Liver (tissue), 9 donors: ENCODE results near the gene ANKS1A. TPM values are rescaled to one million over a fixed set of nuclear protein-coding genes. Genes with fewer than 3 reads are reported as not detected.

Source experiments
- DNase-seq: peaks from one replicate; pipeline ENCODE4 v3.0.0-alpha.2; 2017; ENCODE audit warnings: low spot score
- H3K27ac ChIP-seq, 2 donors: one replicate each; pipeline ENCODE4 v1.7.0; 2013; ENCODE audit warnings: inconsistent platforms in 2 of 2, low read length in 2 of 2, control low read depth in 1 of 2, low read depth in 1 of 2, mild to moderate bottlenecking in 1 of 2
- H3K27me3 ChIP-seq, 4 donors: one replicate each; pipeline versions ENCODE4 v1.6.1 to v1.7.0; 2013; ENCODE audit warnings: low read length in 3 of 4, inconsistent platforms in 1 of 4, mild to moderate bottlenecking in 1 of 4, moderate library complexity in 1 of 4; ENCODE audit not compliant: control insufficient read depth in 4 of 4, insufficient read depth in 4 of 4
- H3K36me3 ChIP-seq, 4 donors: one replicate each; pipeline versions ENCODE4 v1.6.1 to v1.7.0; 2013; ENCODE audit warnings: low read length in 3 of 4, mild to moderate bottlenecking in 3 of 4, low read depth in 1 of 4, moderate library complexity in 1 of 4; ENCODE audit not compliant: control insufficient read depth in 4 of 4, insufficient read depth in 3 of 4
- H3K4me1 ChIP-seq, 4 donors: one replicate each; pipeline versions ENCODE4 v1.6.1 to v1.7.0; 2013; ENCODE audit warnings: low read length in 3 of 4, mild to moderate bottlenecking in 3 of 4, moderate library complexity in 1 of 4; ENCODE audit not compliant: control insufficient read depth in 4 of 4, insufficient read depth in 4 of 4
- H3K4me3 ChIP-seq, 3 donors: one replicate each; pipeline versions ENCODE4 v1.6.1 to v1.7.0; 2013; ENCODE audit warnings: low read length in 3 of 3, control low read depth in 1 of 3, low read depth in 1 of 3, mild to moderate bottlenecking in 1 of 3
- H3K9ac ChIP-seq, 2 donors: one replicate each; pipeline ENCODE4 v1.7.0; 2013; ENCODE audit warnings: low read length in 2 of 2, mild to moderate bottlenecking in 2 of 2, moderate library complexity in 2 of 2, control low read depth in 1 of 2, low read depth in 1 of 2
- H3K9me3 ChIP-seq, 4 donors: one replicate each; pipeline versions ENCODE4 v1.6.1 to v1.7.0; 2013; ENCODE audit warnings: low read length in 3 of 4; ENCODE audit not compliant: control insufficient read depth in 4 of 4
- ATF3 ChIP-seq: IDR thresholded peaks from 2 replicates; pipeline ENCODE4 v1.6.1; 2016; ENCODE audit warnings: antibody characterized with exemption
- EGR1 ChIP-seq, 2 donors: IDR thresholded peaks; 2 replicates each; pipeline ENCODE4 v1.6.1; 2016 to 2018; ENCODE audit warnings: antibody characterized with exemption in 2 of 2, low read depth in 2 of 2
- FOXA1 ChIP-seq: IDR thresholded peaks from 2 replicates; pipeline ENCODE4 v1.6.1; 2016; ENCODE audit warnings: antibody characterized with exemption
- FOXA2 ChIP-seq: IDR thresholded peaks from 2 replicates; pipeline ENCODE4 v1.6.1; 2016; ENCODE audit warnings: antibody characterized with exemption
- GABPA ChIP-seq, 2 donors: IDR thresholded peaks in 1 of 2; conservative IDR thresholded peaks in 1 of 2; 2 replicates each; pipeline ENCODE4 v1.6.1; 2016; ENCODE audit warnings: antibody characterized with exemption in 2 of 2, mild to moderate bottlenecking in 1 of 2, moderate library complexity in 1 of 2
- HNF4A ChIP-seq, 2 donors: conservative IDR thresholded peaks; 2 replicates each; pipeline ENCODE4 v1.6.1; 2016; ENCODE audit warnings: antibody characterized with exemption in 2 of 2, mild to moderate bottlenecking in 2 of 2
- HNF4G ChIP-seq: IDR thresholded peaks from 2 replicates; pipeline ENCODE4 v1.6.1; 2016; ENCODE audit warnings: antibody characterized with exemption
- JUND ChIP-seq, 2 donors: IDR thresholded peaks; 2 replicates each; pipeline ENCODE4 v1.6.1; 2016; ENCODE audit warnings: antibody characterized with exemption in 2 of 2
- MAX ChIP-seq: IDR thresholded peaks from 2 replicates; pipeline ENCODE4 v1.6.1; 2016; ENCODE audit warnings: antibody characterized with exemption
- NR2F2 ChIP-seq: IDR thresholded peaks from 2 replicates; pipeline ENCODE4 v1.6.1; 2016; ENCODE audit warnings: antibody characterized with exemption
- RAD21 ChIP-seq, 2 donors: IDR thresholded peaks; 2 replicates each; pipeline ENCODE4 v1.6.1; 2016; ENCODE audit warnings: antibody characterized with exemption in 2 of 2, mild to moderate bottlenecking in 2 of 2
- RXRA ChIP-seq, 2 donors: IDR thresholded peaks; 2 replicates each; pipeline ENCODE4 v1.6.1; 2017 to 2018; ENCODE audit warnings: antibody characterized with exemption in 2 of 2, mild to moderate bottlenecking in 1 of 2
- SP1 ChIP-seq: IDR thresholded peaks from 2 replicates; pipeline ENCODE4 v1.6.1; 2018; ENCODE audit warnings: antibody characterized with exemption, mild to moderate bottlenecking
- TAF1 ChIP-seq: conservative IDR thresholded peaks from 2 replicates; pipeline ENCODE4 v1.6.1; 2016; ENCODE audit warnings: antibody characterized with exemption, mild to moderate bottlenecking
- YY1 ChIP-seq: IDR thresholded peaks from 2 replicates; pipeline ENCODE4 v1.6.1; 2016; ENCODE audit warnings: antibody characterized with exemption, mild to moderate bottlenecking
- ZBTB33 ChIP-seq: IDR thresholded peaks from 2 replicates; pipeline ENCODE4 v1.6.1; 2016; ENCODE audit warnings: antibody characterized with exemption
- WGBS: extraction: QIAGEN DNeasy Blood & Tissue Kit; methylation state at CpG from one replicate; pipeline ENCODE4 v1.1.7; 2013; 5-methylcytosine and 5-hydroxymethylcytosine counted together
- polyA plus RNA-seq, 2 donors: library from polyadenylated mRNA; stranded (reverse) in 1 of 2; unstranded in 1 of 2; fragments of 200-250 nt in 1 of 2; fragments of >200 nt in 1 of 2; fragmentation: Nextera tagmentation in 1 of 2; extraction: Ambion mirVana in 1 of 2; gene quantifications; one replicate each; pipeline versions ENCODE4 v1.2.1 to v1.2.3, GENCODE V29; 2013 to 2015
- total RNA-seq, 2 donors: library from RNA; depleted of rRNA; stranded (reverse); fragments of >200 nt; gene quantifications; one replicate each; pipeline ENCODE4 v1.2.3, GENCODE V29; 2014
- donor health status: healthy.
- donor health status: healthy.
- donor health status: healthy.
- donor health status: healthy.
- donor health status: healthy.

Gene ANKS1A
- total and polyA plus RNA-seq, 4 donors = 4.3 to 18.7 (median 6.7) TPM

- H3K9me3 ChIP-seq = no peaks in the 10 kb centered on the region
- H3K36me3 ChIP-seq = peaks cover 9 to 64% (median 25%) of the 10 kb centered on the region in 4 donors
- no peaks in the 10 kb centered on the region for H3K27me3 ChIP-seq
- WGBS = 94% methylated on average over 16 of the region's 16 CpGs
- no peak overlapping the region for H3K4me3 ChIP-seq
- DNase-seq = no peak
- H3K27ac ChIP-seq = no peak overlapping the region
- peaks cover 2 to 9% (median 7%) of the 10 kb centered on the region in 4 donors for H3K4me1 ChIP-seq
- TF ChIP-seq HNF4G = no peak
- no peak for TF ChIP-seq HNF4A (conservative IDR thresholded peaks at IDR 0.05)
- TF ChIP-seq SP1 = no peak
- no peak for TF ChIP-seq RXRA (IDR thresholded peaks at IDR 0.05)
- no peak for TF ChIP-seq YY1
- no peak for TF ChIP-seq GABPA (IDR thresholded peaks at IDR 0.05 in 1 of 2, conservative IDR thresholded peaks at IDR 0.05 in 1 of 2)
- no peak for TF ChIP-seq MAX
- TF ChIP-seq ZBTB33 = no peak
- no peak for TF ChIP-seq EGR1 (IDR thresholded peaks at IDR 0.05; ENCODE audit: low read depth in 2 of 2)
- TF ChIP-seq RAD21 (IDR thresholded peaks at IDR 0.05) = no peak
- no peak for TF ChIP-seq TAF1
- TF ChIP-seq FOXA1 = no peak
- TF ChIP-seq NR2F2 = no peak
- TF ChIP-seq JUND (IDR thresholded peaks at IDR 0.05) = no peak
- no peak overlapping the region for H3K9ac ChIP-seq
These were observed 172.8 kb downstream of the ANKS1A start for GRCh38 chr6:35061651-35062410.

- 82% methylated on average over 14 of the region's 14 CpGs for WGBS
- H3K27ac ChIP-seq = no peak overlapping the region
- peaks cover 9 to 68% (median 25%) of the 10 kb centered on the region in 4 donors for H3K36me3 ChIP-seq
- no peaks in the 10 kb centered on the region for H3K4me1 ChIP-seq
- H3K9ac ChIP-seq = no peak overlapping the region
- no peaks in the 10 kb centered on the region for H3K9me3 ChIP-seq
- TF ChIP-seq RXRA (IDR thresholded peaks at IDR 0.05) = no peak
- no peaks in the 10 kb centered on the region for H3K27me3 ChIP-seq
- H3K4me3 ChIP-seq = no peak overlapping the region
- DNase-seq = no peak
These were observed 173.9 kb downstream of the ANKS1A start for GRCh38 chr6:35062676-35063574.

GRCh38 chr6:35063701-35064280 lies 174.7 kb downstream of the ANKS1A start:
- no peak for TF ChIP-seq RAD21 (IDR thresholded peaks at IDR 0.05)
- no peak for TF ChIP-seq FOXA2
- TF ChIP-seq ATF3 = no peak
- Histone ChIP-seq H3K9me3 (no peaks in the 10 kb centered on the region), H3K36me3 (peaks cover 9 to 66% (median 22%) of the 10 kb centered on the region in 4 donors), H3K9ac (no peak overlapping the region), H3K4me3 (no peak overlapping the region), H3K27me3 (no peaks in the 10 kb centered on the region), H3K4me1 (no peaks in the 10 kb centered on the region), H3K27ac (no peak overlapping the region)
- no peak for DNase-seq
- 83% methylated on average over 11 of the region's 11 CpGs for WGBS
